HG03432 (cell line): ENCODE data around the gene NOLC1.

Experiments
- ATAC-seq: cut with Tn5 transposase; IDR thresholded peaks from one replicate; pipeline ENCODE4 v1.9.1; 2021; ENCODE audit warnings: mild to moderate bottlenecking, moderate library complexity; ENCODE audit not compliant: unreplicated experiment

The NOLC1 gene

GRCh38 chr10:102151774-102152544 lies at the start of gene NOLC1:
NOLC1 (plus strand) TSS chr10:102152389; CDS start chr10:102152411, 22 bp downstream.
- peak; percentile 92 for ATAC-seq

- ATAC-seq, result no peak
Observed at GRCh38 chr10:102102421-102102820, 49.8 kb upstream of the NOLC1 start.

- no peak for ATAC-seq
Observed at GRCh38 chr10:102106998-102107397, 45.2 kb upstream of the NOLC1 start.

- ATAC-seq, result no peak
Observed at GRCh38 chr10:102109166-102110116, 42.7 kb upstream of the NOLC1 start.

GRCh38 chr10:102111276-102111675 lies 40.9 kb upstream of the NOLC1 start:
- ATAC-seq, result no peak

GRCh38 chr10:102112210-102112817 lies 39.9 kb upstream of the NOLC1 start:
- no peak for ATAC-seq

- ATAC-seq, result no peak
Observed at GRCh38 chr10:102113261-102113955, 38.8 kb upstream of the NOLC1 start.

GRCh38 chr10:102113956-102114857 lies 38.0 kb upstream of the NOLC1 start:
- peak; percentile 15 for ATAC-seq

GRCh38 chr10:102114861-102115618 lies 37.1 kb upstream of the NOLC1 start:
- ATAC-seq, result peak; percentile 70

GRCh38 chr10:102115775-102116174 lies 36.4 kb upstream of the NOLC1 start:
- ATAC-seq, result no peak

- no peak for ATAC-seq
Observed at GRCh38 chr10:102116656-102117055, 35.5 kb upstream of the NOLC1 start.

GRCh38 chr10:102117391-102118159 lies 34.6 kb upstream of the NOLC1 start:
- no peak for ATAC-seq

- ATAC-seq, result no peak
Observed at GRCh38 chr10:102118867-102119266, 33.3 kb upstream of the NOLC1 start.

- ATAC-seq, result no peak
Observed at GRCh38 chr10:102119417-102120141, 32.6 kb upstream of the NOLC1 start.

GRCh38 chr10:102120142-102120990 lies 31.8 kb upstream of the NOLC1 start, which contains the start of gene LDB1:
LDB1 (minus strand) TSS chr10:102120368; CDS start chr10:102120110, 258 bp downstream.
- peak; percentile 60 for ATAC-seq

GRCh38 chr10:102120991-102121738 lies 31.0 kb upstream of the NOLC1 start:
- no peak for ATAC-seq
